Measurements from ENCODE around the gene TBC1D4.

GRCh38 chr13:75360170-75360569 lies 121.8 kb downstream of the TBC1D4 start:
- TF ChIP-seq CTCF (IDR thresholded peaks at IDR 0.05) (no peak), SIN3A (IDR thresholded peaks at IDR 0.05; ENCODE audit: borderline replicate concordance, insufficient read depth, low read depth, low read length) (no peak), TCF7L2 (IDR thresholded peaks at IDR 0.05; ENCODE audit: low read depth, low read length) (no peak), POLR2AphosphoS5 (IDR thresholded peaks at IDR 0.05; ENCODE audit: low read depth, low read length) (no peak)
- TF ChIP-seq, protein P1, sequence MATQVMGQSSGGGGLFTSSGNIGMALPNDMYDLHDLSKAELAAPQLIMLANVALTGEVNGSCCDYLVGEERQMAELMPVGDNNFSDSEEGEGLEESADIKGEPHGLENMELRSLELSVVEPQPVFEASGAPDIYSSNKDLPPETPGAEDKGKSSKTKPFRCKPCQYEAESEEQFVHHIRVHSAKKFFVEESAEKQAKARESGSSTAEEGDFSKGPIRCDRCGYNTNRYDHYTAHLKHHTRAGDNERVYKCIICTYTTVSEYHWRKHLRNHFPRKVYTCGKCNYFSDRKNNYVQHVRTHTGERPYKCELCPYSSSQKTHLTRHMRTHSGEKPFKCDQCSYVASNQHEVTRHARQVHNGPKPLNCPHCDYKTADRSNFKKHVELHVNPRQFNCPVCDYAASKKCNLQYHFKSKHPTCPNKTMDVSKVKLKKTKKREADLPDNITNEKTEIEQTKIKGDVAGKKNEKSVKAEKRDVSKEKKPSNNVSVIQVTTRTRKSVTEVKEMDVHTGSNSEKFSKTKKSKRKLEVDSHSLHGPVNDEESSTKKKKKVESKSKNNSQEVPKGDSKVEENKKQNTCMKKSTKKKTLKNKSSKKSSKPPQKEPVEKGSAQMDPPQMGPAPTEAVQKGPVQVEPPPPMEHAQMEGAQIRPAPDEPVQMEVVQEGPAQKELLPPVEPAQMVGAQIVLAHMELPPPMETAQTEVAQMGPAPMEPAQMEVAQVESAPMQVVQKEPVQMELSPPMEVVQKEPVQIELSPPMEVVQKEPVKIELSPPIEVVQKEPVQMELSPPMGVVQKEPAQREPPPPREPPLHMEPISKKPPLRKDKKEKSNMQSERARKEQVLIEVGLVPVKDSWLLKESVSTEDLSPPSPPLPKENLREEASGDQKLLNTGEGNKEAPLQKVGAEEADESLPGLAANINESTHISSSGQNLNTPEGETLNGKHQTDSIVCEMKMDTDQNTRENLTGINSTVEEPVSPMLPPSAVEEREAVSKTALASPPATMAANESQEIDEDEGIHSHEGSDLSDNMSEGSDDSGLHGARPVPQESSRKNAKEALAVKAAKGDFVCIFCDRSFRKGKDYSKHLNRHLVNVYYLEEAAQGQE (IDR thresholded peaks at IDR 0.05; ENCODE audit: insufficient read depth in 1 of 2, low read depth in 2 of 2, low read length in 1 of 2), result no peak

Data from Panc1 (cell line).